HG03280 (cell line): ENCODE measurements around the gene HCN4.

Source experiments
- ATAC-seq: cut with Tn5 transposase; IDR thresholded peaks from one replicate; pipeline ENCODE4 v1.9.1; 2021; ENCODE audit warnings: mild to moderate bottlenecking, moderate library complexity; ENCODE audit not compliant: unreplicated experiment

HCN4 gene

DNA sequence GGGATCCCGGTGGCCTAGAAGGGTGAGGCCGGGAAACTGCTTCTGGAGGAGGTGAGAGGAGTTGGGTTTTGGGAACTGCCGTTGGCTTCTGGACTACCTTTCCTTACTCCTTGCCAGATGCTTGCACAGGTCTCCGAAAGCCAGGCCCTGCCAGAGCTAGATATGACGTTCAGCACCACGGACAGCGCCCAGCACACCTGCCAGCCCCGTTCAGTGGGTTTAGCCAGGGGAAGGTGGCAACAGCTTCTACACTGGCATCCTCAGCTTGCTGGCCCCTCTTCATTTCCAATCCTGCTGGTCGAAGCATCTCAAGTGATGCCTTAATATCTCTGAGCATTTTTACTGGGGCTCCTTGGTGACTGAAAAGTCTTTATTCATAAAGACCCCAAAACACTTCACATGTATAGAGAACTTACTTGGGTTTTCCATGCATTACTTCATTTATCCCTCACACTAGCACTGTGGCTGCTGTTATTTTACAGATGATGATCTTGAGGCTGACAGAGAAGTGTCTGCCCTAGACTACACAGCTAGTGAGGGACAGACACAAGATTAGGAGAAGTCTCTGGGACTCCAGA is 21.9 kb downstream of the HCN4 start:
- ATAC-seq: no peak

GRCh38 chr15:73345658-73346057 is 23.1 kb downstream of the HCN4 start:
- no peak for ATAC-seq

DNA sequence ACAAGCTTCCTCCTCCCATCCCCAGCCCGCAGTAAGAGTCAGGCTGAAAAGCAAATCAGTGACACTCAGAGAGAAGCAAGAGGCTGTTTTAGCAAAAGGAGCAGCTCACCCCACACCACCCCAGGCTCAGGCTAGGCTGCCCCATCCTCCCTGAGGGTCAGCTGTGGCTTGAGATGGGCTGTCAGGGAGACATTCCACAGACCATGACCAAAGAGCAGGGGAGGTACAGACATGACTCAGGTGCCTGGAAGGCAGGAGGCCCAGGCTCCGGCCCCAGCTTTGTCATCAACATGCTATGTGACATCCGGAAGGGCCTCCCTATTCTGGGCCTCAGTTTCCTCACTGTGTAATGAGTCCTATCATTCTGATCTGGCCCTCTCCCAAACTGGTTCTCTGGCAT is 24.7 kb downstream of the HCN4 start:
- ATAC-seq: no peak

DNA sequence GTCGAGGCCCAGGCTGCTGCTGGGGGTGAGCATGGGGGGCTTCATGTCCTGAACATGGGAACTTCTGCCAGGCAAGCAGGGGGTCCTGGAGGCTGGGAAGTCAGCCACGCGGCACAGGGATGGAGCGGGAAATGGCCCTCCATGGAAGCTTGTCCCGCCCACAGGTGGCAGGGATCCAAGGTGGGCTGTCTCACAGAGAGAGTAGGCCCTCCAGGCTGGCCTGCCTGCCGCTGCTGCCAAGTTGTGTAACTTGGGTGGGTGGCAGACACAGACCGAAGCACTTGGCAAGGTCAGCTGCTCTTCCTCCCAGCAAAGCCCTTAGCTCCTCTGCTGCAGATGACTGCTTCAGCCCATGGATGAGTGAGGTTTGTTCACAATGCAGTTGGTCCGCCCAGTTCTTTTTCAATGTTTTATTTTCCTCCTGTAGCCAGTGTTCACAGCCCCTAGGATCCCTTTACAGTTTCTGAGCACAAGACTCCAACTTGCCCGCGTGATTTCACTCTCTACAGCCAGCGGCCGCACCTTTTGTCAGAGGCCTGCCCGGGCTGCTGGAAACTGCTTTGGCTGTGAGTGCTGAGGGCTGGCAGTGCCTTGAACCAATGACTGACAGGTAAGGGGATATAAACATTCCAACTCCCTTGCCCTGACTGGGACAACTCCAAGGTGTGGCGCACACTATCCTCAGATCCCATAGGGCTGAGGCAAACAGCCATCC is 26.7 kb downstream of the HCN4 start:
- ATAC-seq: no peak

DNA sequence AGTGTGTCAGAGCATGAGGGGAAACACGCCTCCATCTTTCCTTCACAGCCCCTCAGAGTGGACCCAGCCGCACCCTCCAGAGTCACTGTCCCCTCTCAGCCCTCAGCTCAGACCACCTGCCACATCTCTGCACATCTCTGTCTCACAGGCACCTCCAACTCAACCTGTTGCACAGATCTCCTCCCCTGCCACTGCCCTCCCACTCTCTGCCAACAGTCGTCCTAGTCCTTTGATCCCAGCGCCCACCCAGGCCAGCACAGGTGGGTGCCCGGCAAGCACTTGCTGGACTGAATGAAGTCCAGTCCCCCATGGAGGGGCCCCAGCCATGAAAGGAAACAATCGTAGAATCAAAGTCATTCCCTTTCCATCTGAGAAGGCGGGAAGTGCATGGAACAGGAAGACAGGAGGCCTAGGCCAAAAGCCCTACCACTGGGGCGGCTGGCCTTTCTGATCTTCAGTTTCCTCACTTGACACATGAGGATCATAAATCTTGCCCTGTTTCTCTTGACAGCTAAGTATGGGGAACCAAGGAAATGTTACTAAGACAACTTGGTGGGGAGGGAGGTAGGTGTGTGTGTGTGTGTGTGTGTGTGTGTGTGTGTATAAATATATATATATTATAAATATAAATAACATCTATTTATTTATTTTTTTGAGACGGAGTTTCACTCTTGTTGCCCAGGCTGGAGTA is 28.1 kb downstream of the HCN4 start:
- no peak for ATAC-seq

DNA sequence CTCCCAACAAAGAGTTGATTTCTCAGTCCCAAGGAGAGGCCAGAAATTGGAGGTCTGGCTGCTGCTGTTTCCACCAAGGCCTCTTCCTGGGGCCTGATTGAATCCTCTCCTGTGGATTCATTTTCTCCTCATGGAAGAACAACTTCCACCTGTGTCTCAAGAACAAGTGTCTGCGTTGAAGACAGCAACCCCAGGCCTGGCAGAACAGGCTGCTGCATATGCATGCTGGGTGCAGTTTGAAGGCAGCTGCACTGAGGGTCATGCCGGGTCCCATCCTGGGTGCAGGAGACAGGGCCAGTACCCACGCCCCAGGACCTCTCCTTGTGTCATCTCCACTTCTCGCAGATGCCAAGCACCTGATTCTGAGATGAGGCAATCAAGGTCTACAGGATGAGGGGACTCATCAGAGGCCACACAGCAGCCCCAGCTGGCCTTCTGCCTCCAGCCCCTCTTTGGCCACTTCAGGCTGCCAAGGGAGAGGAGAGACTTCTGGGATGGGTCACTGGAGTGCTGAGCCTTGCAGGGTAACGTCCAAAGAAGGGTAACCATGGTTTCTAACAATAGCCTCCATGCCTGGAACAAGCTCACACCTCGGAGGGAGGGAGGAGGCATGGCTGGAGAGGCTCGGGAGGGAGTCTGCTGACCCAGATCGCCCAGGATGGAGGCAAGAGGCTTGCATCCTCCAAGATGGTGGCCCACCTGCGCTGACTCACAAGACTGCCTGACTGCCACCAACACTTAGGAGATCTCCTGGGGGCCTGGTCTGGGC is 30.0 kb downstream of the HCN4 start:
- ATAC-seq: no peak

DNA sequence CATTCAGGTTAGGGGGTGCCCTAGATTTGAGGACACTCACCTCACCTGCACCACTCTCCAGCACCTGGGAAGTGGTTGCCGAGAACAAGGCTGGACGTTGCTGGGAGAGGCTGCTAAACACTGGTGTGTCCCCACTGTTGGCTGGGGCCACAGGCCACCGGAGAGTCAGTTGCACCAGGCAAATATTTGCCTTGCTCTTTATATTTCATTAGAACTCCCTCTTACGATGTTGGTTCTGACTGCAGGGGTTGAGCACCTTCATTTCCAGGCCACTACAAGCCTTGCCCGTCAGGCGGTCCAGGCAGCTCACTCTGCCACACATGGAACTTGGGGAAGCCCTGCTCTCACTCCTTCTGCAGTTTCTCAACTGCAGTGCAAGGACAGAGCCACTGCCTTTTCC is 30.7 kb downstream of the HCN4 start:
- ATAC-seq: no peak

- ATAC-seq: no peak
Observed at GRCh38 chr15:73337187-73337586, 31.6 kb downstream of the HCN4 start.

GRCh38 chr15:73336756-73337155 is 32.0 kb downstream of the HCN4 start:
- ATAC-seq: no peak

- no peak for ATAC-seq
Observed at GRCh38 chr15:73335471-73335870, 33.3 kb downstream of the HCN4 start.

- no peak for ATAC-seq
Observed at GRCh38 chr15:73335026-73335425, 33.7 kb downstream of the HCN4 start.

- no peak for ATAC-seq
Observed at GRCh38 chr15:73334086-73334485, 34.7 kb downstream of the HCN4 start.

DNA sequence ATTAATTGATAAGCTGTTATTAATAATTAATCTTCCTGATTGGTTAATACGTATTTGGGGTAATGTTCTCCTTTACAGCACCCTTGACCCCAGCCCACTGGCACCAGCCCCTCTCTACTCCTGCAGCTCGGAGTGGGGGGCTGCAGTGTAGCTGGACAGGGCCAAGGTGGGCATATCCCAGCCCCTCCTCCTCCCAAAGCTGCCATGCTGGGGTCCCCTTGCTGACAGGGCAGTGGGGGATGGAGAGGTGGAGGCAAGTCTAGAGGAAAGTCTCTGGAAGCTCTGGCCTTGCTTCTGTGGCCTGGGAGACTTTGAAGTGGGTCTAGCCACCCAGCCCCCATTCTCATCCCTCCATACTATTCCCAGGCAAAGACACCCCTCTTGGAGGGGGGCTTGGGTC is 35.8 kb downstream of the HCN4 start:
- ATAC-seq: no peak

DNA sequence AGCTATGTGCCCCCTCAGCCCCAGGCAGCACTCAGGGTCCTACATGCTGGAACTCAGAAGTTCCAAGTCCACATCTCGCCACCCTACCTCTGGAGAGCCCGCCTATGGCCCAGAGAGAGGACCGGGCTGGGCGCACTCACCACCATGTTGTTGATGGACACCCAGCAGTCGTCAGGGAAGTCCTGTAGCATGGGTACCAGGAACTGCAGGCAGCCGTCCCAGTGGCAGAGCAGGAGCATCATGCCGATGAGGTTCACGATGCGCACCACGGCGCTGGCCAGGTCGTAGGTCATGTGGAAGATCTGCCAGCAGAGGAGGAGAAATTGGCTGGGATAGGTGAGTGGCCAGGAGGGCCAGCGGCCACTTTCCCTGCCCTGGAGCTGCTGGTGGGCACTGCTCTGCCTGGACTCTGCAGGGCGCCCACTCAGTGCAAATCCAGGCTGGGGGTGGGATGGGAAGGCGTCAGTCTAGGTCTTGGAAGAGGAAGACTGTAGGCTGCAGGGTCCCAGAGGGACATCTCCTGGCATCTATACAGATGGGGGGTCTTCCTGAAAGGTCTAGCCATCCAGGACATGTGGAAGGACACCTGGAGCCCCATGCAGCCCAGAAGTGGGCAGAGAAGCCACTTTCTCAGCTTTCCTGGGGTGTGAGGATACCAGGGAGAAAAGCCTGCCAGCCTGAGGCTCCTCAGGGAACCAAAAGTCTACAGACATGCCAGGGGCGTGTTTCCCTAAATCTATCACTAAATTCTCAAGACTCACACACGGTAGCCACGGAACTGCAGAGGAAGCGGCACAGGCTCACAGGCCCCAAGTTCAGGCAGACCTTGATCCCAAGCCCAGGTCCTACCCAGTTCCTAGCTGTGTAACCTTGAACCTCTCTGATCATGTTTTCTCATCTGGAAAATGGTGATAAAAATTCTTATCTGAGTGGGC is 36.5 kb downstream of the HCN4 start:
- ATAC-seq: no peak

GRCh38 chr15:73331501-73331900 is 37.3 kb downstream of the HCN4 start:
- no peak for ATAC-seq

- ATAC-seq: no peak
Observed at GRCh38 chr15:73330206-73331051, 38.3 kb downstream of the HCN4 start.

- ATAC-seq: no peak
Observed at GRCh38 chr15:73329501-73330200, 39.1 kb downstream of the HCN4 start.

DNA sequence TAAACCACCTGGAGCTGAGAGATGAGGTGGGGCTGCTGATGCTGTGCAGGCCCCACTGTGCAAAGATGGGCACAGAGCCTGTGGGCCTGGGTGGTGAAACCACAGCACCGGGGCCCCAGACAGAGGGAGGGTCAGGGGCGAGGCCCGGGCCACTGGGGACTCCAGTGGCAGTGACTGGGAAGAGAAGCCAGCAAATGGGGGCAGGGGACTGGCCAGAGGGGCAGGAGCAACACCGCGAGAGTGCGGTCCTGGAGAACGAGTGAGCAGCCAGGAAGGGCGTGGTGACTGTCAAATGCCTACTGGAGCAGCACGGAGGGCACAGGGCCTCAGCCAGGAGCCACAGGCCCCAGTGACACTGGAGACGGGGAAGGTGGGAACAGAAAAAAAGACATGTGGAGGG is 39.8 kb downstream of the HCN4 start:
- ATAC-seq: no peak
